HL-60/S4 (cell line): ENCODE measurements around the gene TRIM69.

Experiments
- in situ Hi-C: fragments of 300-500 bp; cut with MboI; formaldehyde crosslinking; loops from 2 replicates; pipeline ENCODE4 v1.14.3; 2022; ENCODE audit warnings: low sequenced_read_pairs

Gene TRIM69

DNA sequence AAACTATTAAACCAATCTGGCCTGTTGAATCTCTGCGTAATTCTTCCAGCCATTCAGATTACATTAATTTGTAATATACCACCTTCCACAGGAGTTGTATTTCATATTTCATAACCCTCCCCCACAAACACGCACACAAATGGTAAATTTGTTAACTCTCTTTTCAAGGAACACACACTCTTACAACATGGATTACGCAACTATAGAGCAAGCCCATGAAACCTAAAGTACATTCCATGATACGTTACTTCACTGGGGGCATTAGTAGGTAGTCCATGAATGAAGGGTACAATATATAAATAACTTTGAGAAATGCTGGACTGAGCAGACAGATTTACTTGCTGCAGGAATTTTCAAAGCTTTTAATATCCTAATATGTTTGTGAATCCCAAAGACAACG lies 65.0 kb downstream of the TRIM69 start:
- in situ Hi-C loops = no loop called here

DNA sequence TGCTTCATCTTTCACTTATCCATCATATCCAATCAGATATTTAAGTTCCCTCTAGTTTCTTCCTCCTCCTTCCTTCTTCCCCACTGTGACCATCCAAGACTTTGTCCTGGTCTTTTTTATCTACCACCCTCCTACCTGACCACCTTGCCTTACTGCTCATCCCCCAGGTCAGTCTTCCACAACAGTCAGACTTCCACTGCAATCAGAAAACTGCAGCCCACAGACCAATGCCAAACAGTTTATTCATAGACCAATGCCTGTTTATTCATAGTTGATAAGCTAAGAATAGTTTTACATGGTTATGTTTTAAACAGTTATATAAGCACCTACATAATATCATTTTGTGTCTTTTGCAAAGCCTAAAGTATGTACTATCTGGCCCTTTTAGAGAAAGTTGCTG lies 65.5 kb downstream of the TRIM69 start:
- in situ Hi-C loops = no loop called here

DNA sequence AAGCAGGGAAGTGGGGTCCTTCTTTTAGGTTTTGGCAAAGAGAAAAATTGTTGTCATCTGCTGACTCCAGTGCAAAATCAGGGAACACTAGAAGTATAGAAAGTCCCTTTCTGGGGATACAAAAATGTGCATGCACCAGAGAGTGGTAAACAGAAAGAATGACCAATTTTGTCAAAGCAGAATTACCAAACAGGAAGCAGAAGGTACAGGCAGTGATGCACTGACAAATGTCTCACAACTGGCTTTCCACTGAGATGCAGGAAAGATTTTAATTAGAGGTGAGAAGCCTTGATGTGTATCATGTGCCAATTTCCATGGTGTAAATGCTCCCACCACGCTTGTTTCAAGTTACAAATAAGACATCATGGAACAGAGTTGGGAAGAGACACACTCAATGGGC lies 66.0 kb downstream of the TRIM69 start:
- in situ Hi-C loops = no loop called here

DNA sequence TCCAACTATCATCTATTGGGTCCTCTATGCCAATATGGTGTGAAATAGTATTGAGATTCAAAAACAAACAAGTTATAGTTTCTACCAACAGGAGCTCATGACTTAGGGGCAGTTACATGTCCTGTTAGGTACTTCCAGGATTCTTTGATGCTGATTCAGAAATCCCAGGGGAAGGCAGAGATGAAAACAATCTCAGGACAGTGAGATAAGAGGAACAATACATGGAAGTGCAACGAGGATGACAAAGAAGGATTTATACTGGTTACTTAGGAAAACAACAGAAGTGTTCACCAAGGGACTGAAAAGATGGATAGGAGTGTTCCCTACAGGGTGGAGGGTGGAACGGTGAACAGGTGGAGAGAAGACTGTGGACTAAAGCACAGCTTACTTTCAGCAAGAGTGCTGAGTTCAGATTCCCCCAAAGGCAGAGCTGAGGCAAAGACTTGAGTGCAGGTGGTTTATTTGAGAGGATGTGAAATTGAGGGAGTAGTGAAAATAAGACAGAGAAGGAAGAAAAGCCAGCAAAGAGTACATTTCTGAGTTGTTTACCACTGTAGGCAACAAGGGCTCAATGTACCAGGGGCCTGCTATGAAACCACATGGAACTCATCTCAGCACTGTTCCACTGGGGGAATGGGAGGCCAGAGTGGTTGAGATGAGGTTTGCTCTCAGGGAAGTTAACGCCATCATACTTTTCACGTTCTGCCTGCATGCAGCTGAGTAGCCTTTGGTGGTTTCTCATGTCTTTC lies 68.1 kb downstream of the TRIM69 start:
- in situ Hi-C loops = no loop called here

DNA sequence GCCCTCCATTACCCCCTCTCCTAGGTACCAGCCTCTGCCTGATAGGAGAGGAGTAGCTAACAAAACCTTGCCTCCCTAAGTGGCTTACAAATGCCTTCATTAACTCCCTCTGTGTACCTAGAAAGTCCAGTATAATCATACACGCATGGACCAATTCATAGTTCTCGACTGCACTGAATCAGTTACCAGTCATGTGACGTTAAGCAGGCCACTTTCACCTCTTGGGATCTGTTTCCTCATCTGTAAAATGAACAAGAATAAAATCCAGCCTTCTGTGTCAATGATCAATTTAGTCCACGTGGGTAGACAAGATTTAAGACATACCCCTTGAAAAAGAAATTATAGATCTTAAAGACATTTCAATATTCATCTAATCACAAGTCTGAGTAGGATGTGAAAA lies 72.2 kb downstream of the TRIM69 start:
- in situ Hi-C loops = no loop called here

DNA sequence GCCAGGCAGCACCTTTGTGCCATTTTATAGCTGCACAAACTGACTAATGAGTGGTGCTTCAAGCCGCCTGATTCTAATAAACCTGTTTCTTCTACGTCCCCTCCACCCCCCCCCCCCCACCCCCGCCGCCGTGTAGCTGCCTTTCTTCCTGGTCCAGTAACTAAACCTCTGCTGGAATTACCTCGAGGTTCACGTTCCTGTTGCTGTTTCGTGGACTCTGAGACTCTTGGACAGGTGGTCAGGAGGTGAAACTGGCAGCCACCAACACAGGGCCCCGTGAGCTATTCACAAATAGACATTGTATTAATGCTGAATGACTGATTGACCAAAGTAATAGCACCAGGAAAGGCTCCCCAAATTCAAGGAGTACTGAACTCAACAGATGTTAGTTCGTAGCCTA lies 73.9 kb downstream of the TRIM69 start:
- in situ Hi-C loops = no loop called here

DNA sequence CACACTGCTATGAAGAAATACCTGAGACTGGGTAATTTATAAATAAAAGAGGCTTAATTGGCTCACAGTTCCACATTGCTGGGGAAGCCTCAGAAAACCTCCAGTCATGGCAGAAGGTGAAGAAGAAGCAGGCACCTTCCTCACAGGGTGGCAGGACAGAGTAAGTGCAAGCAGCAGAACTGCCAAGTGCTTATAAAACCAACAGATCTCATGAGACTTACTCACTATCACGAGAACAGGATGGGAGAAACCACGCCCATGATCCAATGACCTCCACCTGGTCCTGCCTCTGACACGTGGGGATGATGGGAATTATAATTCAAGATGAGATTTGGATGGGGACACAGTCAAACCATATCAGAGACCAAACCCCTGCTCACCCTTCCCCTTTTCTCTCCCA lies 75.0 kb downstream of the TRIM69 start:
- in situ Hi-C loops = no loop called here

DNA sequence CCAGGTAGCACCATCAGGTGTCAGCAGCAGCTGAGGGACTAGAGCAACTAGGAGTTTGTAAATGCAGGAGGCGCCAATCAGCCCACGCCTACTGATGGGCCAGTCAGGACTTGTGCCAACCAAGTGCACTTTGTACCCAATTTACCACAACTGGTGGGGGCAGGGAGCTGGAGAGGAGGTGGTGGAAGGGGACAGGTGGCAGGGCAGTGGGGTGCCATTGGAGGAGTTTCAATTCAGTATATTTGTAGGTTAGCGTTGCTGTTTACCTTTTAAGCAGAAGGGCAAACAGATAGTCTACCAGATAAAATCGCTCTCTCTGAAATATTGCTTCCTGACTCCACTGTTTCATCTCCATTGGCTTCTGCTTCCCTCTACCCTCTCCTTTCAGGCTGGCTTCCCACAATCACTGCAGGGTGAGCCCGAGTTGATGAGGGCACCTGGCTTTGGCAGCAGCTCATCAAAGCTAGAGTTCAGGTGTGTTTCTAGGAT lies 75.7 kb downstream of the TRIM69 start:
- in situ Hi-C loops = no loop called here

DNA sequence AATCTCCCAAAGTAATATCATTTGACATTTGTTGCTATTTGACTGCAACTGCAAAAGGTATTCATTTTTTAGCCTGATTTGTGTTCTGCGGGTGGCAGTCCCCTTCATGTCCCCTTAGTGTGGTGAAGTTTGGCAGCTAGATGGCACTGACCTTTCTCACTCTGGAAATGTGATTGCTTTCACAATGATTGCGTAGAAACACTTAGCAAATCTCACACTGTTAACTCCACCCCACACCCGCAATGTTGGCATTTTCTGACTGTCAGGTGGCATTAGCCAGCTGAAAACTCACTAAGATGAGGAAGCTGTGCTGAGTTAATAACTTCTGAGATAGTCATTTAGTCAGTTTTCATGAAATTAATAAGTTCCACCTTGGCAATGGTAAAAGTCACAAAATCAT lies 76.9 kb downstream of the TRIM69 start:
- in situ Hi-C loops = no loop called here
